ENCODE data around the gene CHRNB4.

Gene CHRNB4

DNA sequence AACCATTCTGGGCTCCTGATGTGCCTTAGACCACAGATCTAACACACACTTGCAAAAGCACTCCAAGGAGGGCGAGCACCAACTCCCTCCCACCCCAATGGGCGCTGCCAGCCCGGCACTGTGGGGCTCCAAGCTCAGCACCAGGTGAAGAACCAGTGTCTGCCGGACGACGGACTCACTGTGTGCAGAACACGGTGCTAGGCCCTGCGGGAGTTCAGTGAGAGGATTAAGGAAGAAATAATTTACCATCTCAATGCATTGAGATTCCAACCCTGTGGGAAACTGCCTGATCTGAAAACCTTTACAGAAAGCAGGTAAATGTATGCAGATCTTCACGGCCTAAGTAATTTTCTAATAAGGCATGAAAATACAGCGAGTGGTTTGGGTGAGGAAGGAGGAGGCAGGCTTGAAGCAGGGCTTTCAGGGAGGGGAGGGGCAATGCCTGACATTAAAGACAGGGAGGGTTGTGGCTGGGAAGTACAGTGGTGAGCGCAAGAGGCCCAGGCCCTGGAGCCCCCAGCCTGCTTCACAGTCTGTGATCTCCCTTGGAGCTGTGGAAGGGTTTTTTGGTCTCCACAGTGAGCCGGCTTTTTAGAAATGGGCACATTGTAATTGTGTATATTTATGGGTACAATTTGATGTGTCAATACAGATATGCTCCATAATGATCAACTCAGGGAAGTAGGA, 35.6 kb upstream of the CHRNB4 start:
- TF ChIP-seq, protein P1, sequence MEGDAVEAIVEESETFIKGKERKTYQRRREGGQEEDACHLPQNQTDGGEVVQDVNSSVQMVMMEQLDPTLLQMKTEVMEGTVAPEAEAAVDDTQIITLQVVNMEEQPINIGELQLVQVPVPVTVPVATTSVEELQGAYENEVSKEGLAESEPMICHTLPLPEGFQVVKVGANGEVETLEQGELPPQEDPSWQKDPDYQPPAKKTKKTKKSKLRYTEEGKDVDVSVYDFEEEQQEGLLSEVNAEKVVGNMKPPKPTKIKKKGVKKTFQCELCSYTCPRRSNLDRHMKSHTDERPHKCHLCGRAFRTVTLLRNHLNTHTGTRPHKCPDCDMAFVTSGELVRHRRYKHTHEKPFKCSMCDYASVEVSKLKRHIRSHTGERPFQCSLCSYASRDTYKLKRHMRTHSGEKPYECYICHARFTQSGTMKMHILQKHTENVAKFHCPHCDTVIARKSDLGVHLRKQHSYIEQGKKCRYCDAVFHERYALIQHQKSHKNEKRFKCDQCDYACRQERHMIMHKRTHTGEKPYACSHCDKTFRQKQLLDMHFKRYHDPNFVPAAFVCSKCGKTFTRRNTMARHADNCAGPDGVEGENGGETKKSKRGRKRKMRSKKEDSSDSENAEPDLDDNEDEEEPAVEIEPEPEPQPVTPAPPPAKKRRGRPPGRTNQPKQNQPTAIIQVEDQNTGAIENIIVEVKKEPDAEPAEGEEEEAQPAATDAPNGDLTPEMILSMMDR (IDR thresholded peaks at IDR 0.05; ENCODE audit: insufficient read depth, low read length, poor library complexity, severe bottlenecking) = no peak
- DNase-seq (ENCODE audit: extremely low read depth, insufficient read length) = no peak

DNA sequence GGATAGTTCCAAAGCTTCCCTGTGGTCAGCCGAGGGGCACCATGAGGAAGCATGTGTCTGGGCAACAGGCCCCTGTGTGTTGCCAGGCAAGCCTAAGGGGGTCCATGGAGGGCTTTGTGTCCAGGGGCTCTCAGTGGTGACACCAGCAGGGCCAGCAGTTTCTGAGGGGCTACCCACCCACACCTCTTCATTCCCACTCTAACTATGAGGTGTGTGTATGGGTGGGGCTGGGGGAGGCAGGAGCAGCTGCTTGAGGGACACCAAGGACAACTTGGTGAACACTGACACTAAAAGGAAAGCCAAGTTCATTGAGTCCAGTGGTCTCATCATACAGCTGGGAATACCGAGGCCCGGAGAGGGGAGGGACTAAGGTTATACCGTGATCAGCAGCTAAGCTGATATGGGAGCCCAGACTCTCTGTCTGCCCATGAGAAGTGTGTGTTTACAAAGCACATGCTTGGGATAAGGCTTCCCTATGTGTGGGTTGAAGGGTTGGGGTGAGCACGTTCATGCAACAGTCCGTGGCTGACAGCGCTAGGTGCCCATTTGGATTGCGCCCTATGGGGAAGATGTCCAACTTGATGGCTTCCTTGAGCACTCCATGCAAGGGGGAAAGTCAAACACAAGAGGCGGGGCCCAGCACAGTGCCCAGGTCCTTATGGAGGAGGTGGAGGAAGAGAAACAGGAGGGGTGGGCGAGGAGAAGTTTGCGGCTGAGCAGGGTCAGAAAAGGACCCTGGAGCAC, 34.8 kb upstream of the CHRNB4 start:
- no peaks in the 10 kb centered on the region for H3K27me3 ChIP-seq (replicated peaks; ENCODE audit: control insufficient read depth, insufficient read depth, low read length)
- no peaks in the 10 kb centered on the region for H3K36me3 ChIP-seq (ENCODE audit: control insufficient read depth, insufficient read depth, low read length)
- DNase-seq (ENCODE audit: extremely low read depth, insufficient read length) = no peak
- TF ChIP-seq, protein P1 (IDR thresholded peaks at IDR 0.05; ENCODE audit: insufficient read depth, low read length, poor library complexity, severe bottlenecking) = no peak
- H3K4me3 ChIP-seq (replicated peaks; ENCODE audit: low read depth, low read length) = no peak overlapping the region

More for the DNA sequence above, 35.6 kb upstream of the CHRNB4 start:
- H3K36me3 ChIP-seq (ENCODE audit: control insufficient read depth, insufficient read depth, low read length) = no peaks in the 10 kb centered on the region
- H3K4me3 ChIP-seq (replicated peaks; ENCODE audit: low read depth, low read length) = no peak overlapping the region
- H3K27me3 ChIP-seq (replicated peaks; ENCODE audit: control insufficient read depth, insufficient read depth, low read length) = no peaks in the 10 kb centered on the region

DNA sequence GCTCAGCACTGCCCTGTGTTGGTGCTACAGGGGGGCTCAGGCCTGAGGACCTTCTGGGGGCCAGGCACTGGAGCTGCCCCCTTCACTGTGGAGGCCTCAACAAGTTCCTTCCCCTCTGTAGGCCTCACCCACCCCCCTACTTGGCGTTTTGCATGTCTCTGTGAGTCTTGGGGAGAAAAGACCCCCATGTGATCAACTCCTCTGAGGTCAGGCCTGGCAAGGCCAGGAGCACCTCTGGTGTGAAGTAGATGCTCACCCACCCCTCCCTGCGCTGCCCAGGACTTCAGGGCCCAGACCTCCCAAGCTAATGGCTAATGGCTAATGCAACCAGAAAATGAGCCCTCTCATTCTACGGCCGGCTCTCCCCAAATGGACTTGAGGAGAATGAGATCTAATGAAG, 34.2 kb upstream of the CHRNB4 start:
- TF ChIP-seq, protein P1 (IDR thresholded peaks at IDR 0.05; ENCODE audit: insufficient read depth, low read length, poor library complexity, severe bottlenecking) = no peak
- Histone ChIP-seq H3K4me3 (replicated peaks; ENCODE audit: low read depth, low read length) (no peak overlapping the region), H3K27me3 (replicated peaks; ENCODE audit: control insufficient read depth, insufficient read depth, low read length) (no peaks in the 10 kb centered on the region), H3K36me3 (ENCODE audit: control insufficient read depth, insufficient read depth, low read length) (no peaks in the 10 kb centered on the region)
- no peak for DNase-seq (ENCODE audit: extremely low read depth, insufficient read length)

DNA sequence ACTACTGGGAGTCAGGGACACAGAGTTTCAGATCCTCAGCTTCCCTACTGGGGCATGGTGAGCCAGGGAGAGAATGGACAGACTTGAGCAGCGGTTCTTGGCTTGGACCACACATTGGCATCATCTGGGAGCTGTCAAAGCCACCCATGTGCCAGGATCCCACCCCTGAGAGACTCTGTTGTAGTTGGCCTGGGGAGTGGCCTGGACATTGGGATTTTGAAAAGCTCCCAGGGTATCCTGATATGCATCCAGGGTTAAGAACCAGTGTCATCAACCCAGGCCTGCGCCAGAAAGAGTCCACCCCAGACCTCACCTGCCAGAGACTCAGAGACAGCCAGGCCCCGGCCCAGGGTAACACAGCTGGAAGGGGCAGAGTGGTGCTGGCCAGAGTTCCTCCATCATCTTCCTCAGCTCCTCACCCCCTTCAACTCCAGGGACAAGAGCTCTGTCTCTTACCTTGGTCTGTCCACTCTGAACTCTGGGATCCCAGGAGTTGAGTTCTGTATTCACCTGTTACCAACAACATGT, 33.0 kb upstream of the CHRNB4 start:
- H3K4me3 ChIP-seq (replicated peaks; ENCODE audit: low read depth, low read length) = no peak overlapping the region
- no peaks in the 10 kb centered on the region for H3K27me3 ChIP-seq (replicated peaks; ENCODE audit: control insufficient read depth, insufficient read depth, low read length)
- no peaks in the 10 kb centered on the region for H3K36me3 ChIP-seq (ENCODE audit: control insufficient read depth, insufficient read depth, low read length)
- TF ChIP-seq, protein P1 (IDR thresholded peaks at IDR 0.05; ENCODE audit: insufficient read depth, low read length, poor library complexity, severe bottlenecking) = no peak
- no peak for DNase-seq (ENCODE audit: extremely low read depth, insufficient read length)

DNA sequence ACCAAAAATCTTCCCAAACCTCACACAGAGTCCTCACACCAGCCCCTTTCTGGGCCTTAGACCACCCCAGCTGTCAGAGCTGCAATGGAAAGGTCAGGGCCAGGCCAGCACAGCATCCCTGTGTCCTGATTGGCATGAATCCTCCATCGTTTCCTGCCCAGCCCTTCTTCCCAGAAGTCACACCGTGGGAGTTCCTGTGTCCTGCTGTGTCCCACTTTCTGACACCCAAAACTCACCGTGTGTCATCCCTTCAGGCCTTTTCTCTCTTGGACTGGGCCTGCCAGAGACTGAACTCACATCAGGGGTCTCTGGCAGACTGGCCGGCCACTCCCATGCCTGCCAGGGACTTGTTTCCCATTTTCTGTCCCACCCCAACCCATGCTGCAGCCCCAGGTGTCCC, 32.5 kb upstream of the CHRNB4 start:
- TF ChIP-seq, protein P1 (IDR thresholded peaks at IDR 0.05; ENCODE audit: insufficient read depth, low read length, poor library complexity, severe bottlenecking) = no peak
- DNase-seq (ENCODE audit: extremely low read depth, insufficient read length) = no peak
- Histone ChIP-seq H3K36me3 (ENCODE audit: control insufficient read depth, insufficient read depth, low read length) (no peaks in the 10 kb centered on the region), H3K27me3 (replicated peaks; ENCODE audit: control insufficient read depth, insufficient read depth, low read length) (no peaks in the 10 kb centered on the region), H3K4me3 (replicated peaks; ENCODE audit: low read depth, low read length) (no peak overlapping the region)
